Ishikawa (cell line): ENCODE data around the gene AP1S3.

Source experiments
- CEBPB ChIP-seq: IDR thresholded peaks from 2 replicates; pipeline ENCODE4 v1.6.1; 2012
- CREB1 ChIP-seq: IDR thresholded peaks from 2 replicates; pipeline ENCODE4 v1.6.1; 2012; ENCODE audit warnings: low read depth
- EGR1 ChIP-seq: IDR thresholded peaks from 2 replicates; pipeline ENCODE4 v1.6.1; 2012
- EP300 ChIP-seq: IDR thresholded peaks from 2 replicates; pipeline ENCODE4 v1.6.1; 2012; ENCODE audit warnings: borderline replicate concordance
- FOXM1 ChIP-seq: IDR thresholded peaks from 2 replicates; pipeline ENCODE4 v1.6.1; 2012; ENCODE audit warnings: low read depth, borderline replicate concordance
- NFIC ChIP-seq: IDR thresholded peaks from 2 replicates; pipeline ENCODE4 v1.6.1; 2012
- RAD21 ChIP-seq: IDR thresholded peaks from 2 replicates; pipeline ENCODE4 v1.6.1; 2012; ENCODE audit warnings: low read depth
- TAF1 ChIP-seq: IDR thresholded peaks from 2 replicates; pipeline ENCODE4 v1.6.1; 2012; ENCODE audit warnings: low read depth, mild to moderate bottlenecking
- TCF12 ChIP-seq: IDR thresholded peaks from 2 replicates; pipeline ENCODE4 v1.6.1; 2012; ENCODE audit warnings: low read depth
- TEAD4 ChIP-seq: IDR thresholded peaks from 2 replicates; pipeline ENCODE4 v1.6.1; 2012
- YY1 ChIP-seq: IDR thresholded peaks from 2 replicates; pipeline ENCODE4 v1.6.1; 2012; ENCODE audit warnings: low read depth
- ZBTB7A ChIP-seq: IDR thresholded peaks from 2 replicates; pipeline ENCODE4 v1.6.1; 2012; ENCODE audit warnings: low read depth
- TF ChIP-seq, protein P1 (sequence below): IDR thresholded peaks from 2 replicates; pipeline ENCODE4 v1.6.1; 2012
- TF ChIP-seq, protein P2 (sequence below): IDR thresholded peaks from 2 replicates; pipeline ENCODE4 v1.6.1; 2012
- TF ChIP-seq, protein P3 (sequence below): IDR thresholded peaks from 2 replicates; pipeline ENCODE4 v1.6.1; 2012; ENCODE audit warnings: low read depth, mild to moderate bottlenecking

The AP1S3 gene

GRCh38 chr2:223762853-223763252 is 74.5 kb downstream of the AP1S3 start:
- TF ChIP-seq EGR1, result no peak
- no peak for TF ChIP-seq YY1
- TF ChIP-seq NFIC, result no peak
- TF ChIP-seq, protein P1, sequence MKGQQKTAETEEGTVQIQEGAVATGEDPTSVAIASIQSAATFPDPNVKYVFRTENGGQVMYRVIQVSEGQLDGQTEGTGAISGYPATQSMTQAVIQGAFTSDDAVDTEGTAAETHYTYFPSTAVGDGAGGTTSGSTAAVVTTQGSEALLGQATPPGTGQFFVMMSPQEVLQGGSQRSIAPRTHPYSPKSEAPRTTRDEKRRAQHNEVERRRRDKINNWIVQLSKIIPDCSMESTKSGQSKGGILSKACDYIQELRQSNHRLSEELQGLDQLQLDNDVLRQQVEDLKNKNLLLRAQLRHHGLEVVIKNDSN, result no peak
- no peak for TF ChIP-seq ZBTB7A
- no peak for TF ChIP-seq EP300
- TF ChIP-seq TAF1, result no peak
- TF ChIP-seq FOXM1, result no peak
- no peak for TF ChIP-seq CEBPB
- no peak for TF ChIP-seq RAD21
- TF ChIP-seq, protein P2, sequence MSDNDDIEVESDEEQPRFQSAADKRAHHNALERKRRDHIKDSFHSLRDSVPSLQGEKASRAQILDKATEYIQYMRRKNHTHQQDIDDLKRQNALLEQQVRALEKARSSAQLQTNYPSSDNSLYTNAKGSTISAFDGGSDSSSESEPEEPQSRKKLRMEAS, result no peak
- no peak for TF ChIP-seq TEAD4
- TF ChIP-seq, protein P3, sequence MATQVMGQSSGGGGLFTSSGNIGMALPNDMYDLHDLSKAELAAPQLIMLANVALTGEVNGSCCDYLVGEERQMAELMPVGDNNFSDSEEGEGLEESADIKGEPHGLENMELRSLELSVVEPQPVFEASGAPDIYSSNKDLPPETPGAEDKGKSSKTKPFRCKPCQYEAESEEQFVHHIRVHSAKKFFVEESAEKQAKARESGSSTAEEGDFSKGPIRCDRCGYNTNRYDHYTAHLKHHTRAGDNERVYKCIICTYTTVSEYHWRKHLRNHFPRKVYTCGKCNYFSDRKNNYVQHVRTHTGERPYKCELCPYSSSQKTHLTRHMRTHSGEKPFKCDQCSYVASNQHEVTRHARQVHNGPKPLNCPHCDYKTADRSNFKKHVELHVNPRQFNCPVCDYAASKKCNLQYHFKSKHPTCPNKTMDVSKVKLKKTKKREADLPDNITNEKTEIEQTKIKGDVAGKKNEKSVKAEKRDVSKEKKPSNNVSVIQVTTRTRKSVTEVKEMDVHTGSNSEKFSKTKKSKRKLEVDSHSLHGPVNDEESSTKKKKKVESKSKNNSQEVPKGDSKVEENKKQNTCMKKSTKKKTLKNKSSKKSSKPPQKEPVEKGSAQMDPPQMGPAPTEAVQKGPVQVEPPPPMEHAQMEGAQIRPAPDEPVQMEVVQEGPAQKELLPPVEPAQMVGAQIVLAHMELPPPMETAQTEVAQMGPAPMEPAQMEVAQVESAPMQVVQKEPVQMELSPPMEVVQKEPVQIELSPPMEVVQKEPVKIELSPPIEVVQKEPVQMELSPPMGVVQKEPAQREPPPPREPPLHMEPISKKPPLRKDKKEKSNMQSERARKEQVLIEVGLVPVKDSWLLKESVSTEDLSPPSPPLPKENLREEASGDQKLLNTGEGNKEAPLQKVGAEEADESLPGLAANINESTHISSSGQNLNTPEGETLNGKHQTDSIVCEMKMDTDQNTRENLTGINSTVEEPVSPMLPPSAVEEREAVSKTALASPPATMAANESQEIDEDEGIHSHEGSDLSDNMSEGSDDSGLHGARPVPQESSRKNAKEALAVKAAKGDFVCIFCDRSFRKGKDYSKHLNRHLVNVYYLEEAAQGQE, result no peak
- TF ChIP-seq CREB1, result no peak
- no peak for TF ChIP-seq TCF12

- TF ChIP-seq TEAD4, result 0 out of 2 replicates have a peak, but pooled peaks have one; percentile 11
- TF ChIP-seq TAF1, result no peak
- 0 out of 2 replicates have a peak, but pooled peaks have one; percentile 12 for TF ChIP-seq NFIC
Observed at GRCh38 chr2:223760838-223761502, 76.4 kb downstream of the AP1S3 start.

DNA sequence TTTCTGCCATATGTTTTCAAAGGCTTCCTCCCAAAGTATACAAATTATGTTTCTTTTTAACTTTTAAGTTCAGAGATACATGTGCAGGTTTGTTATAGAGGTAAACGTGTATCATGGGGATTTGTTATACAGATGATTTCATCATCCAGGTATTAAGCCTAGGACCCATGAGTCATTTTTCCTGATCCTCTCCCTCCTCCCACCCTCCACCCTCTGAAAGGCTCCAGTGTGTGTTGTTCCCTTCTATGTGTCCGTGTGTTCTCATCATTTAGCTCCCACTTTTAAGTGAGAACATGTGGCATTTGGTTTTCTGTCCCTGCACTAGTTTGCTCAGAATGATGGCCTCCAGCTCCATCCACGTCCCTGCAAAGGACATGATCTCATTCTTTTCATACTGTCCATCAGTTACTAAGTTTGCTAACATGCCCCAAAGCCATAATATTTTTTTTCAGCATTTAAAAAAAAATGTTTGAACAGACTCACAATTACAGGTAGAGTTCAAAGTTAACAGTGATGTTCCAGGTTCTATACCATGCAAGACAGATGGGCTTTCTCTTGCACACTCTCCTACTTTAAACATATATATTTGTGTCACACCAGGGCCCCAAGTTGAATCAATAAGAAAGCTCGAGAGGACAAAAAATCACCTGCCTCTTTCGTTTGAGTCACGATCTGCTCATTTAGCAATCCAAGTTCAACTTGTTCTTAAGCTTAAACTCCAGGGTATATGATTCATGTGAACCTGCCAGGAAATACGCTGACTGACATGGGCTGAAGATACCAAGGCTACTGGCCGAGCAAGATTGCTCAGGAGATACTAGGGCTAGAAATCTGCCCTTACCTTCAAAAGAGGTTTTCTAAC is 77.6 kb downstream of the AP1S3 start:
- peak; percentile 37; the same call in 1 of the 2 replicates for TF ChIP-seq CEBPB
- TF ChIP-seq, protein P3, result no peak
- TF ChIP-seq NFIC, result no peak

GRCh38 chr2:223758131-223758840 is 79.1 kb downstream of the AP1S3 start:
- TF ChIP-seq EGR1 (no peak), FOXM1 (no peak), RAD21 (no peak), TCF12 (no peak), TEAD4 (no peak), NFIC (no peak), TAF1 (no peak), ZBTB7A (no peak), CREB1 (no peak), YY1 (no peak), CEBPB (no peak), EP300 (no peak)
- TF ChIP-seq, protein P1, result no peak
- TF ChIP-seq, protein P3, result no peak
- TF ChIP-seq, protein P2, result no peak
